ENCODE measurements around the gene AKAP13.

DNA sequence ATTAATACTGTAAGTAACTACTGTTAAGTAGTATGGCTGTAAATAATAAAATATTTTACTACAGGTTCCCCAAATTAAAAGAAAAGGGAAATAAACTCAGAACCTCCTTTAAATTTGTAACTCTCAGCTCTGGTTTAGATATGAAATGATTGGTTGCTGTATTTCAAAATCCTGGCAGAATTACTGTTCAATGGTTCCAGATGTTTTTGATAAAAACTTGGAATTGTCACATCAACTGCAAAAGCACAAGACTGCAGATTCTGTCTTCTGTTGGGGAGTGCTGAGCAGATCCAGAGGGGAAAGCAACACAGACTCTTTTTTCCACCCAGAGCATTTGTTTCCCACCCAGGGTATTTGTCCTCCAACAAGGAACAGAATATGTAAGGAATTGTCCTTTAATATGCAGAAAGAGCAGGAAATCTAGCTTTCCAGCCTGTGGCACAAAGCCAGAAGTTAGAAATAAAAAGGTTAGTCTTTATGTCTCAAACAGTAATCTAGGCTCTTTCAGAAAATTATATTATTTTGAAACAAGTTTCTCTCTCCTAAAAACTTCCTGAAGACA is 236.2 kb downstream of the AKAP13 start:
- TF ChIP-seq FOSL1 (IDR thresholded peaks at IDR 0.05; ENCODE audit: insufficient read depth, low read depth, low read length) (no peak), SIRT6 (IDR thresholded peaks at IDR 0.05; ENCODE audit: low read length) (no peak), EZH2 (IDR thresholded peaks at IDR 0.05; ENCODE audit: low read depth, low read length, severe bottlenecking) (no peak), POLR2A (IDR thresholded peaks at IDR 0.05; ENCODE audit: control extremely low read depth in 1 of 2, low read depth in 2 of 2, low read length in 2 of 2) (no peak), SP2 (IDR thresholded peaks at IDR 0.05; ENCODE audit: low read length) (no peak), TCF12 (IDR thresholded peaks at IDR 0.05; ENCODE audit: low read depth, low read length) (no peak), TEAD4 (IDR thresholded peaks at IDR 0.05; ENCODE audit: low read depth, low read length) (no peak), CHD1 (IDR thresholded peaks at IDR 0.05; ENCODE audit: low read depth, low read length) (no peak), NRF1 (IDR thresholded peaks at IDR 0.05; ENCODE audit: low read depth, low read length) (no peak), POLR2AphosphoS5 (IDR thresholded peaks at IDR 0.05; ENCODE audit: low read depth, low read length) (no peak), TAF1 (IDR thresholded peaks at IDR 0.05; ENCODE audit: low read depth, low read length) (no peak)
- TF ChIP-seq, protein P1, sequence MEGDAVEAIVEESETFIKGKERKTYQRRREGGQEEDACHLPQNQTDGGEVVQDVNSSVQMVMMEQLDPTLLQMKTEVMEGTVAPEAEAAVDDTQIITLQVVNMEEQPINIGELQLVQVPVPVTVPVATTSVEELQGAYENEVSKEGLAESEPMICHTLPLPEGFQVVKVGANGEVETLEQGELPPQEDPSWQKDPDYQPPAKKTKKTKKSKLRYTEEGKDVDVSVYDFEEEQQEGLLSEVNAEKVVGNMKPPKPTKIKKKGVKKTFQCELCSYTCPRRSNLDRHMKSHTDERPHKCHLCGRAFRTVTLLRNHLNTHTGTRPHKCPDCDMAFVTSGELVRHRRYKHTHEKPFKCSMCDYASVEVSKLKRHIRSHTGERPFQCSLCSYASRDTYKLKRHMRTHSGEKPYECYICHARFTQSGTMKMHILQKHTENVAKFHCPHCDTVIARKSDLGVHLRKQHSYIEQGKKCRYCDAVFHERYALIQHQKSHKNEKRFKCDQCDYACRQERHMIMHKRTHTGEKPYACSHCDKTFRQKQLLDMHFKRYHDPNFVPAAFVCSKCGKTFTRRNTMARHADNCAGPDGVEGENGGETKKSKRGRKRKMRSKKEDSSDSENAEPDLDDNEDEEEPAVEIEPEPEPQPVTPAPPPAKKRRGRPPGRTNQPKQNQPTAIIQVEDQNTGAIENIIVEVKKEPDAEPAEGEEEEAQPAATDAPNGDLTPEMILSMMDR (IDR thresholded peaks at IDR 0.05; ENCODE audit: control extremely low read depth in 1 of 3, insufficient read depth in 1 of 3, low read depth in 1 of 3, low read length in 3 of 3): no peak
- TF ChIP-seq, protein P2, sequence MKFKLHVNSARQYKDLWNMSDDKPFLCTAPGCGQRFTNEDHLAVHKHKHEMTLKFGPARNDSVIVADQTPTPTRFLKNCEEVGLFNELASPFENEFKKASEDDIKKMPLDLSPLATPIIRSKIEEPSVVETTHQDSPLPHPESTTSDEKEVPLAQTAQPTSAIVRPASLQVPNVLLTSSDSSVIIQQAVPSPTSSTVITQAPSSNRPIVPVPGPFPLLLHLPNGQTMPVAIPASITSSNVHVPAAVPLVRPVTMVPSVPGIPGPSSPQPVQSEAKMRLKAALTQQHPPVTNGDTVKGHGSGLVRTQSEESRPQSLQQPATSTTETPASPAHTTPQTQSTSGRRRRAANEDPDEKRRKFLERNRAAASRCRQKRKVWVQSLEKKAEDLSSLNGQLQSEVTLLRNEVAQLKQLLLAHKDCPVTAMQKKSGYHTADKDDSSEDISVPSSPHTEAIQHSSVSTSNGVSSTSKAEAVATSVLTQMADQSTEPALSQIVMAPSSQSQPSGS (IDR thresholded peaks at IDR 0.05; ENCODE audit: low read length): no peak

Data from H1 (cell line).